HG02571 (cell line): ENCODE data around the gene AFF1.
A peak's percentile ranks its signal among the peaks of the same experiment; 100 is the strongest.
"Not testable (repeated sequence)": the region's sequence is repeated elsewhere in the genome, so short reads cannot be mapped to it uniquely, and the experiment has no call there.

Source experiments
- ATAC-seq: cut with Tn5 transposase; IDR thresholded peaks from one replicate; pipeline ENCODE4 v1.9.1; 2021; ENCODE audit warnings: mild to moderate bottlenecking, moderate library complexity; ENCODE audit not compliant: unreplicated experiment

AFF1 gene

DNA sequence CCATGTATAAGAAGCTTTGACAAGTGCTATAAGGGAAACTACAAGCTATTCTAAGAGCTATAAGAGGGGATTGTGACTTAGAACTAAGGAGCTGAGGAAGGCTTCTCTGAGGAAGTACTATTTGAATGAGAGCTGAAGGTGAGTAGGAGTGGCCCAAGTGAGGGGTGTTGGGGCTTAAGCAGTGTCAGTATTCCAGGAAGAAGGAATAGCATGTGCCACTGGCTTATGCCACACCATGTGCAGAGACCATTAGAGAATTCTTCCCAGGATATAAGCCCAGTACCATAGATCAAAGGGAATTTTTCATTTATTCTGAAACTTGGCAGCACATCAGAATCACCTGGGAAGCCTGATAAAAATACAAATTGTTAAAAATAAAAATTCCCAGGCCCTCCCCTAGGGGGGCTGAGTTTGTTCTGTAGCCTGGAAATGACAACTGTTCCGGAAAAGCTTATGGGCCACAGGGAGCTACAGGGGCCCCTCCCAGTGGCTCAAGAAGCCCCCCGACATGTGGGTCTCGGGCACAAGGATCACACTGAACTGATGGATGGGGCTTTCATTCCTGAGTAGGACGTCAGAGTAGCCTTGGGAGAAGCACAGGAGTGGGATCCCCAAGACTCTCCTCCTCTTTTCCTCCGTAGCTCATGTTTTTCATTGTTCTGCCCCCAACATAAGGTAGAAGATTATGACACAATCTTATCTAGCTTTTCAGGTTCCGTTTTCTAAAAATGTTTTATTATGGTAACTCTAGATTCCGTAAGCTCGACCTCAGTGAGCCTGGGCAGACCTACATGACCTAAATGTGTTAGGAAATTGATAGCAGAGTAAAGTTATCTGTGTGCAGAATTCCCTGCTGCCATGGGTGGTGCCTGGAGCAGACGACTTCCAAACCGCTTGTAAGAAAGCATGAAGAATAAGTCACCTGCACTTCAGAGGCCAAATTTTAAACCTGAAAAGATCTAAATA, 119.3 kb downstream of the AFF1 start:
- ATAC-seq, result no peak

DNA sequence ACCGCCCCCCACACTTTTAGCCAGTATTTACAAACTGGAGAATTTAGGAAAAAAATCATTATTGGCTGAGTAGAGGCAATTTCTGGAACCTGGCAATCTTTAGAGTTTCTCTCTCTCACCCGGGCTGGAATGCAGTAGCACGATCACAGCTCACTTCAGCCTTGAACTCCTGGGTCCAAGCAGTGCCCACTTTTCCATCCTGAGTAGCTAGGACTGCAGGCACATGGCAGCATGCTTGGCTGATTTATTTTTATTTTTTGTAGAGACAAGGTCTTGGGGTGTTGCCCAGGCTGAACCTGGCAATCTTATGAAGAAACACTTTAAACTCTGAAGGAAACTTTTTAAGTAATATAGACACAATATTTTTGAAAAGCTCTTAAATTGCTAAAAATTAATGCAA, 120.1 kb downstream of the AFF1 start:
- ATAC-seq, result no peak

DNA sequence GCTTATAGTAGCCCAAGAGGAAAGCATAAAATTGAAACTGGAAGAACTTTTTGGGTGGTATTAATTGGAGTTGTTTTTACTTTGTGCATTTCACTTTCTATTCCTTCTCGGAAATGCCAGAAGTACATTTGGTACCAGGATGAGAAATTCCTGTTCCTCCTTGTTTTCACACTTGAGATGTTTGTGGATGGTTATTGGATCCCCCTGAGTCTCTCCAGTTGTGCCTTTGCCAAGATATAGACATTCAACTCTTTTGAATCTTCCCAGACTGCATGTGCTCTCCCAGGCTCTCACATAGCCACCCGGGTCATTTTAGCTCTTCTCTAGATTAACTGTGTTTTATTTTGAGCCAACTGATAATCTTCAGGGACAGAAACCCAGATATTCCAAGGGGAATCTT, 120.5 kb downstream of the AFF1 start:
- ATAC-seq, result no peak

DNA sequence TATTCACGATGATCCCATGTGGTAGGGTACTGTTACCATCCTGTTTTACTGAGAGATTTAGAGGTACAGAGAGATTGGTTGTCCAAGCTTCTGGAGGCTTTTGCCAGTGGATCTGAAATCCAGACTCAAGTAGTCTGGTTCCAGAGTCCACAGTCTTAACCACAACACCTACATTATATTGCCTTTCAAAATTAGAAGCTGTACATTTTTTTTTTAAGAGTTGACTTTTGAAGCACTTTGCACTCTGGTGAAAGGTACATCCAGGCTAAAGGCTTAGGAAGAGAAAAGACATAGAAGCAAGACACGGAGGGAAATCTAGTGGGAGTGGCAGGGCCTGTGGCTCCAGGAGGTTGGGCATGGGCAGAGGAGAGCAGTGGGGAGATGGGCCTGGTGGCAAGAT, 122.1 kb downstream of the AFF1 start:
- ATAC-seq, result no peak

DNA sequence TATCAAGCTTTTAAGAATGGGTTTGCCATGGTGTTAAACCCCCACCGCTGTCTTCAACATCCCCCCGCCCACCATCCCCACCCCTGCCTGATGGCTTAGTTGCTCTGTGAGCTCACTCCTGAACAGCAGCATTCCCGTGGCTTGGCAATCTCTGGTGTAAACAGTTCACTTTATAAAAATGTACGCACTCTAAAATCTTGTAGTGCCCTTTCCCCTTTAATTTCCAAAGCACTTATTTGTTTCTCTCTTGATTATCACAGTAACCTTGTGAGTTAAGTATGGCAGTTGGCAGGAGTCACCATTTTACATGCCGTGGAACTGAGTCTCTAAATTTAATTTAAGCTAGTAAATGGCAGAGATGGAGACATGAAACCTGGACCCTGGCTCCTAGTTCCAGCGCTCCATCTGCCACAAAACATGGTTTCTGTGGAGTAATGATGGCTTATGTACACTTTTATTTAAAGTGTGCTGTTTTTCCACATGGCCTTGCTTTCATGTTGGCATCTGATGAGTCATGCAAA, 123.1 kb downstream of the AFF1 start:
- ATAC-seq, result no peak

DNA sequence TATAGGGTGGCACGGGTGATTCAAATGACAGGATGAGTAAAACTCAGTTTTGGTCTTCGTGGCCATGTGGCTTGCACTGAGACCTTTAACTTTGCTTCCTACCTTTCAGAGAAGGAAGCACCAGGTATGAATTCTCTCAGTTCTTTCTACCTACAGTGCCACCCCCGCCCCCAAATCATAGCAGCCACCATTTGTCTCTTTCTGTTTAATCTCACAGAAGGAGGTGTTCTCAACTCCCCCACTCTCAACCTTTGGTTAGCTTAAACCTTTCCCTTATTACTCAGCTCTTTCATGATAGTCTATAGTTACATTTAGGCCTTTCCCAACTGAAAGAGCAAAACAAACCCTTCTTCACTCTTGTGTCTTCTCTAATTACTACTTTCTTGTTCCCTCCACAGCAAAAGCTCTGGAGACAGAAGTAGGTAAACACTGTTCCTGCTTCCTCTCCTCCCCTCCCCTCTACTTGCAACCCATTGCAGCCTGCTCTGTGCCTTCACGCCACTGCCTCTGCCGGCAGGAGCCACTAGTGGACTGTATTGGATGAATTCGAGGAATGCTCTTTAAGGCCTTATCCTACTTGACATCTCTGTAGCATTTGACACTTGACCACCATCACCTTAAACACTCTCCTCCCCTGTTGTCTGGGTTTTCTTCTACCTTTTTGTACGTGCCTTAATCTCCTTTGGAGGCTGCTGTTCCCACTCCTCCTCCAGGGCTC, 123.7 kb downstream of the AFF1 start:
- no peak for ATAC-seq

DNA sequence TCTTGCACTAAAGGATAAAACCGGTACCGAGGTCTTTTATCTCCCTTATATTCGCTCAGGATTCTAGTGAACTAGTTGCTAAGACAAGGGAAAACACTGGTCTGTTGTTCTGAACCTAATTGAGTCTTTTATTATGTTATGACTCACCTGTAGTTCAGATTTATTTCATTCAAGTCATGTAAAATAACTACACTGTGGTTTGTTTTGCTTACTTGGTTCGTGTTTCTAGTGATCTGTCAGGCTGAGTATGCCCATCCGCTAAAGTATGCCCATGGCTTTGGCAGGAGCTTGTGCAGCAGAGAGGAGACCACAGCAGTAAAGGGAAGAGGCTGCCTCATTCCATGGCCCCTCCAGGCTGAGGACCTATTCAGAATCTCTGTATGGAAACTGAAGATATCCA, 126.1 kb downstream of the AFF1 start:
- ATAC-seq, result no peak

DNA sequence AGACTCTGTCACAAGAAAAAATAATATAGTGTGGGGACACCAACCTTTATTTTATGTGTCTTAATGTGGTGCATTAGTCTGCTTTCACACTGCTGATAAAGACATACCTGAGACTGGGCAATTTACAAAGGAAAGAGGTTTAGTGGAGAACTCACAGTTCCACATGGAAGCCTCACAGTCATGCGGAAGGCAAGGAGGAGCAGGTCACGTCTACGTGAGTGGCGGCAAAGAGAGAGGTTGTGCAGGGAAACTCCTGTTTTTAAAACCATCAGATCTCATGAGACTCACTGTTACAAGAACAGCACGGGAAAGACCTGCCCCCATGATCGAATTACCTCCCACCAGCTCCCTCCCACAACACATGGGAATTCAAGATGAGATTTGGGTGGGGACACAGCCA, 130.2 kb downstream of the AFF1 start:
- ATAC-seq, result no peak

DNA sequence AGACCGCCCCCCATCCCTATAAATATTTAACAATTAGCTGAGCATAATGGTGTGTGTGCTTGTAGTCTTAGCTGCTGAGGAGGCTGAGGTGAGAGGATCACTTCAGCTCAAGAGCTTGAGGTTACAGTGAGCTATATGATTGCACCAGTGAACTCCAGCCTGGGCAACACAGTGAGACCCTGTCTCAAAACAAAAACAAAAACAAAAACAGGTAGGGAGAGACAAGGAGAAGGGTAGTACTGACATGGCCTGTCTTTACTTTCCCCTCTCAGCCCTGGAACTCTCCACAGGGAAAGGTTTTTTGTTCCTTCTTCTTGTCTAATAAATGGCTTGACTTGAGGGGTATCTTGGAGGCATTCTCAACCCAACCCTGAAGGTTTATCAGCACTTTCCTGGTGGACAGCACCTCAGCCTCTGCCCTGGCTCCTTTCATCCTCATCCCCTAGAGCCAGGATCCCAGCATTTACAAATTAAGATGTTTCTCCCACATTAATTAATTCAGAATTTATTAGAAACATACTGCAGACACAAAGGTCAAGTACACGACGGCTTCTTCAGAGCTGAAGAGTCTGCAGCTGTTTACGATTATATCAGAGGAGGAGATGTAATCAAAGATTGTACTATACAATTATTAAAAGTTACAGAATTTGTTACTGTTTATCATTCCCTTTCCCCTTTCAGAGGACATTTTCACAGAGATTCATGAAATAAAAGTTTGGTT, 131.8 kb downstream of the AFF1 start:
- no peak for ATAC-seq

DNA sequence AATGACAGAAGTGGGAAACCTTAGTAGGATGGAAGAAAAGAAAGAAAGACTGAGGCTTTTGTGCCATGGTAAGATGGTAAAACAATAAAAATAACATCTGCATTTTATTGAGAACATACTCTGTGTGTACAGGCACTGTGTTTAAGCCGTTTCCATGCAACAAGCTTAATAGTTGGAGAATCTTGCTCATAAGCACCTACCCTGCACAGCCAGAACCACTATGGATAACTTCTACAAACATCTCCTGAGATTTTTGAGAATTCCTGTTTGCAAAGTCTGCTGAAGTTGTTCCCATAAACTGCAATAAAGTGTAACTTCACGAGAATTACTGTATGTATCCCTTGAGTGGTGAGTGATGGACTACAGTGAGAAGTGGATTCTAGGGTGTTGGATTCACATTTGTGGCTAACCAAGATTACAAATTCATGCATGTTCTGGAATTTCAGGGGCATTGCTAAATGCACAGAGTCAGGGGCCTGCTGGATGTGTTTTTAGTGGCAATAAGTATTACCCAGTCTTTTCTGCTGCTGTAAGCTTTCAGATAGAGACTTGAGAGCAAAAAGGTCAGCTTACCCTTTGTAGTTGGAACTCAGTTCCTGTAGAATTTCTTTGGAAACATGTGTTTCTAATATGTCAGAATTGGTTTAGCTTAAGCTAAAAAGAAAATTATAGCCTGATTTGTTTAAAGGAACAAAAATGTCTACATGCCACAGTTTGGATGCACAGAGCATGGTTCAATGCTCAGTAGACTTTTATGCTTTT, 132.5 kb downstream of the AFF1 start:
- no peak for ATAC-seq

DNA sequence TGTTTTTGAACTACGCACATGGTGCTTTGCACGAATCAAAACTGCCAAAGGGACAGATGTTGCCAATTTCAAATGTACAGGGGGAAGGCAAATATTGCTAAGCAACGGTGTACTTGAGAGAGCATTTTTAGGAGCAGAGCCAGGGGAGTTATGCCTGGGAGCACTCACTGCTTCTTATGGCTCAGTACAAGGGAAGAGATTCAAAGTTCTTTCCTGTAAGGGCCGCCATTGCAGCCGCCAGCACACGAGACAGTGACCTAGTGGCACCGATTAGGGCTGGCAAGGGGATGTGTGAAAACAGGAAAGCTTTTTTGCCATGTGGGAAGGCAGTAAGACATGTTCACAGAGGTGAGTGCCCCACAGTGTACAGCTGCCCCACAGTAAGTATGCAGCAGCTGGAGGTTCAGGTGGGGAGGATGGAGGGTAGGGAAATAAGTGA, 133.8 kb downstream of the AFF1 start:
- ATAC-seq, result no peak

DNA sequence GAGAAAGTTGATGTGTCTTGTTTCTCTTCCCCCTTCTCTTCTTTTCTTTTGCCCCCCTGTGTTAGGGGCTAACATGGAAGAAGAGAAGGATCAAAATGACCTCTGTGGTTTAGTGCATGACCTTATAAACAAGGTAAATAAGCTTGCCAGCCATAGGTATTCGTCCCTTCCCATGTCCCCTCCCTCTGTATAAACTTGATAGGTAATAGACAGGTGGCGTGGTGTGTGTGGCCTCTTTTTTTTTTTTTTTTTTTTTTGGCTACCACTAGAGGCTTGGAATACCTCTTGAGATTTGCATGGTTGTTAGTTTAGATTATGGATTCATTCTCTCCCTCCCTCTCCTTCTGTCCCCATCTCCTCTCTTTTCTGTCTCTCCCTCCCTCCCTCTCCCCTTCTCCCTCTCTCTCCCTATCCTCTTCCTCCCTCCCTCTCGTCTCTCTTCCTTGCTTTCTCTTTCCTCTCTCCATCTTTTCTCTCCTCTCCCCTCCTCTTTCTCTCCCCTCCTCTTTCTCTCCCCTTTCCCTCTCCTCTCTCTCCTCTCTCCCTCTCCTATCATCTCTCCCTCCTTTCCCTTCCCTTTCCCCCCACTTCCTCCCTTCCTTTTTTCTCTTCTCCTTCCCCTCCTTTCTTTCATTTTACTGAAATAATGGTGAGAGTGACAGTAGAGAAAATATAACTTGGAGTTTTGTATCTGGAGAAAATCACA, 134.4 kb downstream of the AFF1 start:
- ATAC-seq, result no peak

DNA sequence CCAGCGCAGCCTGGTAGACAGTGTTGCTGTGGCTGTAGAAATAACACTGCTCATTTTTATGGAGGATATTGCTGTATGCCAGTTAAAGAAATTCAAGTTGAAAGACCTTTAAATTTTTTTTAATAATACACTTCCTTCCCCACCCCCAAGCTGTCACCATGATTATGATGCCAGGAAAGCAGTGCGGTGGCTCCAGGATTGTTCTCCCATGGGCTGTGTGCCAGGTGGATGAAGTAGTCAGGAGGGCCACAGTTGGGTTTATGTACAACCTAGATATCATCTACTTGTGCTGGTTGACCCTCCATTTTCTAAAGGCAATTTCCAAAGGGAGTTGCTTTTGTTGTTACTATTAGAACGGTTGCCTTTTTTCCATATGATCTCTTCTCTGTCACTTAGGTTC, 136.6 kb downstream of the AFF1 start:
- no peak for ATAC-seq

DNA sequence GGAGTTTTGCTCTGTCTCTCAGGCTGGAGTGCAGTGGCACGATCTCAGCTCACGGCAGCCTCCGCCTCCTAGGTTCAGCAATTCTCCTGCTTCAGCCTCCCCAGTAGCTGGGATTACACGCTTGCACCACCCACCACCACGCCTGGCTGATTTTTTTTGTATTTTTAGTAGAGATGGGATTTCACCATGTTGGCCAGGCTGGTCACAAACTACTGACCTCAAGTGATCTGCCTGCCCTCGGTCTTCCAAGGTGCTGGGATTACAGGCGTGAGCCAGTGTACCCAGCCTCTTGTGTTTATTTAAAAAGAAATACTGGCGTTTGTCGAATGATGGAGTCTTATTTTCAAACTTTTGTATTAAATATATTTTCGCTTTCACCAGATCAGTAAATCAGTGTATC, 137.7 kb downstream of the AFF1 start:
- ATAC-seq, result not testable (repeated sequence)

DNA sequence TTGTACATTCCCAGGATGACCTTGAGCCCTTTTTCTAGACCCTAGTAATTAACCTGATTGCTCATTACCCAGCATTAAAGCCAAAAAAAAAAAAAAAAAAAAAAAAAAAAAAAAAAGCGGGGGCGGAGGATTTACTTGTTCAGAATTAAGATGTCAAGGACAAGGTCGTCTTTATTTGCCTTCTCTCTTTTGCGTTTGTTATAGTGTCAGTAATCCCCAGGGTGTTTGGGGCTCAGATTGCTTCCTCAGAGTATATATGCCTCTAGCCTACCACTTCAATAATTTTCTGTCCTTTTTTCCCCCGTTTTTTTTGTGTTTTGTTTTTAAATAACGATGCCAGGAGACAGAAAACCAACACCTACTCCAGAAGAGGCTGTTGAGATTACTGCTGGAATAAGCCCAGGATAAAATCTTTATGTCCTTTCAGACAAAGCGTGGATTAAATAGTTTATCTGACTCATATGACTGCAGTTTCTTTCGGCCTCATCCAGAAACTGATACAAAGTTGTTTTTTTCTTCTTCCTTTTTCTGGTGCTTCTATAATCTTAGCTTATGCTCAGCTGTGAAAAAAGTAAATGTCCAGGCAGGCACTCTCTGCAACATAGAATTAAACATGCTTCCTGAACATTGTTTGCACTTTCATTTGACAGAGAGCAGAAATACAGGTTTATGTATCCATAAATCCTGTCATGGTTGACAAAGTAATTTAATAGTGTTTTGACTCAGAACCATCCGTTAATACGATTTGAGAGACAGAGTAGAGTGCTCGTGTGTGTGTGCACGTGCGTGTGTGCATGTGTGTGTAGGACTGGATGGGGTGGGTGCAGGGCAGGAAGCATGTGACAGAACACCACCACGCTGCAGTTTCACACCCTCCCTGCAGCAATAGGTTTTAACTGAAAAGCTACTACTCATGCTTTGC, 138.6 kb downstream of the AFF1 start:
- peak; percentile 87 for ATAC-seq

DNA sequence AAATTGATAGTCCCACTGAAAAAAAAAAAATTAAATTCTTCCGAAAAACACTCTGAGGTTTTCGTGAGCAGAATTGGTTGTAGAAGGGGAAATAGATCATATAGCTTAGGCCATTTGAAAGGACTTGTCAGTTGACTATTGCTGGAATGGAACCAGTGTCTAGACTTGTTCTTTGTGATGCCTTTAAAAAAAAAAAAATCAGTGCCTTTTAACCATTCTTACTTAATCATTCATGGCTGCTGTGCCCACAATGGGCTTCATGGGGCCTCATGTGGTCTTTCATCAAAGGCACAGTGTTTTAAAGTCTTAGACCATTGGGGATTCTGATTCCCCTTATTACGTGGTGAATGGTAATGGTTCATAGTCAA, 139.3 kb downstream of the AFF1 start:
- ATAC-seq, result peak; percentile 1

DNA sequence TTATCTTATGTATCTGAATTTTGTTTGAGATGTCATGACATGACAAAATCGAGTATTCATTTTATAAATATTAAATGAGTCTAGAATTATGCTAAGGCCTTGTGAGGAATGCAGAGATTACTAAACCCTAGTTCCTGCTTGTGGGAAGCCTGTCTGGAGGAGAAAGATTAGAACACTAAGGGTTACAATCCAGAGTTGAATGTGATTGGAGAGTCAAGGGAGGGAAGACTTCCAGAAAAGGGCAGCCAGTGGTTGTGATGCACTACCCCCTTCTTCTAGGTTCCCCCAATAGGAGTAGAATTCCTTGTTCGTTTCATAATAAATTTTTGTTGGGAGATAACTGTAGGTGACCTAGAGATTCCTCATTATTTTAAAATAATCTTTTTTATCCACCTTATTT, 141.1 kb downstream of the AFF1 start:
- no peak for ATAC-seq

DNA sequence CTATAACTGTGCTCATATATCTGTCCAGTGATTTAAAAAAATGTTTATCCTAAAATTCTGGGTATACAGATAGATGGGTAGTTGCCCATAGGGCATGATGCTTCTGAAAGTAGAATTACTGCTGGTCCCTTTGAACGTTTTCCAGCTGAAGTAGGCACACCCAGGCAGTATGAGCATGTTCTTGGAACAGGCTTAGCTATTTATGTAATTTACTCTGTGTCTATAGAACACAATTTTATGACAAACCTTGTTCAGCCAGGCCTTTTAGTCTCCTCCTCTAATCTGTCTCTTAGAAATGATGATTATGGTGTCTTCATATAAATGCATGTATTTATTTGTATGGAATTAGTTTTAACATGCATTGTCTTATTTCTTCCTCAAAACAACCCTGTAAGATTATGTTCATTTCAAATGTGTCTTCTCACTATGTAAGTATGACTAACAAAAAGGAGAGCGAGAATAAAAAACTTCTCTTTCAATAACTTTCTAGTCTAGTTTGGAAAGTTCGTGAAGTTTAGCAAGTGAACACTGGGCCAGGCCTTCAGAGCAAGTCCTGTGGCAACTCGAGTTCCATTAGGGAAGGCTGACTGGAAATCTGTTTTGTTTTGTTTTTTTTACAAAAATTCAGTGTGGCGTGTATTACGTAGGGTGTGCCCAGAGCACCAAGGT, 142.0 kb downstream of the AFF1 start:
- ATAC-seq, result no peak
